Activated T-helper 17 cell treated with anti-CD3 and anti-CD28 coated beads, Interleukin-2, amount 50 U/mL, for 72 hours (primary cell): Measurements from ENCODE around the gene KMT5B. TPM values are rescaled to one million over a fixed set of nuclear protein-coding genes. Genes with fewer than 3 reads are reported as not detected.

Experiments used
- ATAC-seq: fragments of 150-1000 bp; cut with Tn5 transposase; replicated peaks from 2 replicates; pipeline ENCODE4 v1.10.0; 2021; ENCODE audit warnings: mild to moderate bottlenecking, moderate library complexity
- H3K27ac Mint-ChIP-seq: one replicate; pipeline ENCODE4 v1.8.0; 2022; ENCODE audit warnings: mixed read lengths
- H3K27me3 Mint-ChIP-seq: one replicate; pipeline ENCODE4 v1.8.0; 2022; ENCODE audit warnings: mixed read lengths
- H3K36me3 Mint-ChIP-seq: one replicate; pipeline ENCODE4 v1.8.0; 2022; ENCODE audit warnings: low read depth, mild to moderate bottlenecking, mixed read lengths
- H3K4me1 Mint-ChIP-seq: one replicate; pipeline ENCODE4 v1.8.0; 2022; ENCODE audit warnings: mixed read lengths
- H3K4me3 Mint-ChIP-seq: one replicate; pipeline ENCODE4 v1.8.0; 2022; ENCODE audit warnings: mild to moderate bottlenecking, mixed read lengths
- H3K9me3 Mint-ChIP-seq: one replicate; pipeline ENCODE4 v1.8.0; 2022; ENCODE audit warnings: mixed read lengths
- total RNA-seq, 2 donors: library from RNA; stranded (reverse); gene quantifications; one replicate each; pipeline ENCODE4 v1.2.3, GENCODE V29; 2022

Gene KMT5B
- total RNA-seq, 2 donors from 2014 or later, result 20.1 to 30.0 TPM

- no peak for ATAC-seq
- Mint-ChIP-seq H3K36me3 (no peaks in the 10 kb centered on the region), H3K9me3 (no peaks in the 10 kb centered on the region), H3K4me1 (no peaks in the 10 kb centered on the region), H3K4me3 (no peak overlapping the region), H3K27me3 (peaks cover 2% of the 10 kb centered on the region), H3K27ac (no peak overlapping the region)
These were observed 29.5 kb upstream of the KMT5B start for GRCh38 chr11:68242616-68243015.

- Mint-ChIP-seq H3K27me3 (no peaks in the 10 kb centered on the region), H3K4me3 (no peak overlapping the region), H3K9me3 (no peaks in the 10 kb centered on the region), H3K4me1 (no peaks in the 10 kb centered on the region), H3K36me3 (no peaks in the 10 kb centered on the region), H3K27ac (no peak overlapping the region)
- ATAC-seq, result no peak
These were observed 18.5 kb upstream of the KMT5B start for GRCh38 chr11:68231621-68232020.

GRCh38 chr11:68229601-68230000 is 16.5 kb upstream of the KMT5B start:
- no peak overlapping the region for H3K27ac Mint-ChIP-seq
- no peaks in the 10 kb centered on the region for H3K9me3 Mint-ChIP-seq
- ATAC-seq, result no peak
- H3K36me3 Mint-ChIP-seq, result no peaks in the 10 kb centered on the region
- H3K27me3 Mint-ChIP-seq, result no peaks in the 10 kb centered on the region
- no peaks in the 10 kb centered on the region for H3K4me1 Mint-ChIP-seq
- no peak overlapping the region for H3K4me3 Mint-ChIP-seq

GRCh38 chr11:68226421-68226820 is 13.3 kb upstream of the KMT5B start:
- H3K4me3 Mint-ChIP-seq, result no peak overlapping the region
- no peaks in the 10 kb centered on the region for H3K36me3 Mint-ChIP-seq
- H3K4me1 Mint-ChIP-seq, result peaks cover 5% of the 10 kb centered on the region
- H3K27ac Mint-ChIP-seq, result no peak overlapping the region
- no peak for ATAC-seq
- H3K9me3 Mint-ChIP-seq, result no peaks in the 10 kb centered on the region
- H3K27me3 Mint-ChIP-seq, result no peaks in the 10 kb centered on the region

GRCh38 chr11:68224606-68225005 is 11.5 kb upstream of the KMT5B start:
- no peaks in the 10 kb centered on the region for H3K36me3 Mint-ChIP-seq
- H3K27ac Mint-ChIP-seq, result no peak overlapping the region
- no peak overlapping the region for H3K4me3 Mint-ChIP-seq
- H3K4me1 Mint-ChIP-seq, result peaks cover 5% of the 10 kb centered on the region
- ATAC-seq, result no peak
- H3K27me3 Mint-ChIP-seq, result peaks cover 2% of the 10 kb centered on the region
- H3K9me3 Mint-ChIP-seq, result no peaks in the 10 kb centered on the region

- ATAC-seq, result no peak
- peaks cover 5% of the 10 kb centered on the region for H3K4me1 Mint-ChIP-seq
These were observed 10.2 kb upstream of the KMT5B start for GRCh38 chr11:68223275-68223674.

GRCh38 chr11:68221406-68221805 is 8.3 kb upstream of the KMT5B start:
- Mint-ChIP-seq H3K36me3 (no peaks in the 10 kb centered on the region), H3K4me1 (peaks cover 5% of the 10 kb centered on the region), H3K27me3 (peaks cover 4% of the 10 kb centered on the region), H3K4me3 (no peak overlapping the region), H3K27ac (no peak overlapping the region), H3K9me3 (no peaks in the 10 kb centered on the region)
- ATAC-seq, result no peak

More at GRCh38 chr11:68223275-68223674, 10.2 kb upstream of the KMT5B start:
- H3K9me3 Mint-ChIP-seq, result no peaks in the 10 kb centered on the region
- peak overlapping the region; percentile 24 for H3K27ac Mint-ChIP-seq
- no peak overlapping the region for H3K4me3 Mint-ChIP-seq
- H3K27me3 Mint-ChIP-seq, result peaks cover 4% of the 10 kb centered on the region
- H3K36me3 Mint-ChIP-seq, result no peaks in the 10 kb centered on the region

GRCh38 chr11:68216171-68216938 is 3.3 kb upstream of the KMT5B start:
- ATAC-seq, result no peak
- Mint-ChIP-seq H3K4me1 (peaks cover 8% of the 10 kb centered on the region), H3K4me3 (no peak overlapping the region), H3K9me3 (no peaks in the 10 kb centered on the region), H3K27ac (no peak overlapping the region), H3K36me3 (peaks cover 13% of the 10 kb centered on the region), H3K27me3 (peaks cover 4% of the 10 kb centered on the region)

- peaks cover 4% of the 10 kb centered on the region for H3K27me3 Mint-ChIP-seq
- ATAC-seq, result no peak
- peak overlapping the region; percentile 77 for H3K27ac Mint-ChIP-seq
- H3K4me3 Mint-ChIP-seq, result peak overlapping the region; percentile 68
- H3K9me3 Mint-ChIP-seq, result no peaks in the 10 kb centered on the region
- peaks cover 15% of the 10 kb centered on the region for H3K4me1 Mint-ChIP-seq
- H3K36me3 Mint-ChIP-seq, result peaks cover 13% of the 10 kb centered on the region
These were observed 2.6 kb upstream of the KMT5B start for GRCh38 chr11:68215524-68216170.

- Mint-ChIP-seq H3K9me3 (no peaks in the 10 kb centered on the region), H3K27ac (peak overlapping the region; percentile 77), H3K36me3 (peaks cover 13% of the 10 kb centered on the region), H3K27me3 (peaks cover 4% of the 10 kb centered on the region), H3K4me3 (peak overlapping the region; percentile 68), H3K4me1 (peaks cover 21% of the 10 kb centered on the region)
- ATAC-seq, result peak; percentile 27
These were observed 2.0 kb upstream of the KMT5B start for GRCh38 chr11:68215087-68215445.

GRCh38 chr11:68214173-68215086 is 1.3 kb upstream of the KMT5B start:
- Mint-ChIP-seq H3K27ac (peak overlapping the region; percentile 77), H3K36me3 (peaks cover 13% of the 10 kb centered on the region), H3K9me3 (no peaks in the 10 kb centered on the region), H3K27me3 (no peaks in the 10 kb centered on the region), H3K4me1 (peaks cover 21% of the 10 kb centered on the region), H3K4me3 (peak overlapping the region; percentile 68)
- peak; percentile 11 for ATAC-seq

- Mint-ChIP-seq H3K27me3 (no peaks in the 10 kb centered on the region), H3K4me1 (peaks cover 27% of the 10 kb centered on the region), H3K36me3 (peaks cover 13% of the 10 kb centered on the region), H3K27ac (no peak overlapping the region), H3K9me3 (no peaks in the 10 kb centered on the region), H3K4me3 (peak overlapping the region; percentile 83)
- ATAC-seq, result peak; percentile 53
These were observed 568 bp upstream of the KMT5B start for GRCh38 chr11:68213555-68214172.

- peak; percentile 57 for ATAC-seq
- no peaks in the 10 kb centered on the region for H3K27me3 Mint-ChIP-seq
- H3K36me3 Mint-ChIP-seq, result peaks cover 13% of the 10 kb centered on the region
- peak overlapping the region; percentile 83 for H3K4me3 Mint-ChIP-seq
- H3K9me3 Mint-ChIP-seq, result no peaks in the 10 kb centered on the region
- H3K27ac Mint-ChIP-seq, result peak overlapping the region; percentile 88
- H3K4me1 Mint-ChIP-seq, result peaks cover 31% of the 10 kb centered on the region
These were observed 518 bp downstream of the KMT5B start for GRCh38 chr11:68212421-68213134.
